Colon (tissue), 2 donors: ENCODE data around the gene MICOS13.

ENCODE experiments used
- FAIRE-seq: peaks from 2 replicates; lab custom pipeline; 2012; peaks lifted over from hg19 to GRCh38; lab: Jason Lieb, UNC
- donor health status: control.
- donor health status: control.

MICOS13 gene

DNA sequence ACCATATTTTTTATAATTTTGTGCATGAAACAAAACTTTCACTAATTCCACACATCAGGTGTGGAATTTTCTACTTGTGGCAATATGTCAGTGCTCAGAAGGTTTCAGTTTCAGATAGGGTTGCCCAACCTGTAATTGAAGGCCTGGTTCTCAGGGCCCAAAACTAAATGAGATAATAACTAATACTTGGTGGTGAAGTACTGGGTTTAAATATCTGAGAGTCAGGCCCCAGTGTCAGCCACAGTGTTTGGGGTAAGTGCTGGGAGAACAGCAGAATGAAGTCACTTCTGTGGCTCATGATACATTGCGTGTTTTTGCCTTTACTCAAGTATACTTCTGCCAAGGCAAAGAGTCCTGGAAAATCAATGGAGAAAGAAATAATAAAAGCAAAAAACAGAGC, 51.9 kb downstream of the MICOS13 start:
- FAIRE-seq: no peak
